Right cardiac atrium (tissue), 5 donors: ENCODE measurements around the gene HK2. TPM values are rescaled to one million over a fixed set of nuclear protein-coding genes. Genes with fewer than 3 reads are reported as not detected.

Experiments used
- ATAC-seq, 2 donors: fragments of 200-7000 bp; cut with Tn5 transposase; one replicate each; pipeline versions ENCODE4 v1.8.0 to v1.9.1; 2020; ENCODE audit warnings: moderate library complexity in 2 of 2, mild to moderate bottlenecking in 1 of 2
- DNase-seq, 3 donors: peaks; one replicate each; pipeline ENCODE4 v3.0.0-alpha.2; 2020
- H3K27ac ChIP-seq: one replicate; pipeline ENCODE4 v1.5.1; 2013; ENCODE audit warnings: mild to moderate bottlenecking, low read length, control low read depth, moderate library complexity
- H3K27me3 ChIP-seq: one replicate; pipeline ENCODE4 v1.6.1; 2013; ENCODE audit not compliant: control insufficient read depth, insufficient read depth
- H3K4me1 ChIP-seq: one replicate; pipeline ENCODE4 v1.6.1; 2013; ENCODE audit warnings: low read length; ENCODE audit not compliant: control insufficient read depth, insufficient read depth
- H3K4me3 ChIP-seq: one replicate; pipeline ENCODE4 v1.5.1; 2013; ENCODE audit warnings: low read length, control low read depth
- H3K9me3 ChIP-seq: one replicate; pipeline ENCODE4 v1.6.1; 2013; ENCODE audit warnings: low read length; ENCODE audit not compliant: control insufficient read depth
- WGBS: extraction: QIAGEN DNeasy Blood & Tissue Kit; methylation state at CpG from one replicate; pipeline ENCODE4 v1.1.7; 2013; 5-methylcytosine and 5-hydroxymethylcytosine counted together
- intact Hi-C, 4 donors: fragments of 100-400 bp; cut with DNase I; formaldehyde crosslinking; loops; one replicate each; pipeline versions ENCODE4 v1.11.0 to v1.14.0; 2022 to 2023
- polyA plus RNA-seq: library from polyadenylated mRNA; stranded (reverse); fragments of 200-250 nt; gene quantifications from one replicate; pipeline ENCODE4 v1.2.3, GENCODE V29; 2013
- total RNA-seq, 4 donors: library from RNA; stranded (reverse); fragmentation: NEBNext Ultra II Directional; extraction: Animal tissue kit (Norgen Biotek cat#: 25700); gene quantifications; one replicate each; pipeline ENCODE4 v1.2.1, GENCODE V29; 2021
- donor health status: healthy with polysubstance abuse.
- donor health status: DM: no; HTN: yes; CAD: no.
- donor health status: DM: no; HTN: no; CAD: no.
- donor health status: DM: no; HTN: yes; CAD: no; lungs with severe emphysema.
- donor health status: DM: yes; HTN: yes; CAD: no.

HK2 gene
- total and polyA plus RNA-seq, 5 donors, result 2.0 to 6.0 (median 2.9) TPM

DNA sequence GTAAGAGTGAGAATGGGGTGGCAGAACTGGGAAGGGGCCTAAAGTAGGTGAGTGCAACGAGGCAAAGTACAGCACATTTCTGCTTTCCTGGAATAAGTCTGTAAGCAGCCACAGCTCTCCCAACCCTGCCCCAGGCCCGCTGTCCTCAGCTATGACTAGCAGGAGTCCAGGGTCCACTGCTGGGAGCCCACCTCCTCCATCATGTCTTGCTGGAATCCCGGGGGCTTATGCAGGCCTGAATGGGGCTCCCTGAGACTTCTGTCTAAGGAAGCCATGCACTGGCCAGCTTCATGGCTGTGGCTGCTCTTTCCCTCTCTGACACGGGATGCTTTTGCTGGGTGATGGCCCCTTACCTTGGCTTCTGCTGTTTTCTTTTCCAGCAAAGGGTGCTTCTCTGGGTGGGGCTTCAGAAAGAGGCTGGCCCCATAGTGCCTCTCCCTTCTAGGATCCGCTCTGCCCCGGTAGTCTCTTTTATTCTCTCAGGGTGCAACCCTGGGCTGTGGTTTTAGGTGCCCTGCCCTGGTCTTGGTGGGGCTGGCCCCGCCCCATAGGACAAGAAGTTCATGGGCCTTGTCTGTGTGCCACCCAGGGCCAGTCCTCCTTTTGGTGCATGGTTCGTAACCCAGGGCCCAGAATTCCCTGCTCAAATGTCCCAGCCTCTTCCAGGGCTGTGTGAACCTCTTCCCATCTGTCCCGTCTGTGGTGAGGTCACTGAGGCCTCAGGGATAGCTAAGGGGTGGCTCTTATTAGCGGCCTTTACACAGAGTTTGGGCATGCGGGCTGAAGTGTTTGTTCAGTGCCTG lies 90.7 kb downstream of the HK2 start:
- Histone ChIP-seq H3K27me3 (no peaks in the 10 kb centered on the region), H3K9me3 (no peaks in the 10 kb centered on the region), H3K4me1 (no peaks in the 10 kb centered on the region), H3K27ac (no peak overlapping the region), H3K4me3 (no peak overlapping the region)
- no peak for DNase-seq
- no peak for ATAC-seq
- intact Hi-C loops, result loop anchor here in 3 of 4 donors (5.0 kb wide), 3 partner anchors 143 to 483 kb away; no protein-coding TSS in a partner anchor
- WGBS, result 92% methylated on average over 11 of the region's 11 CpGs

- H3K27me3 ChIP-seq, result no peaks in the 10 kb centered on the region
- intact Hi-C loops, result no loop called here
- ATAC-seq (no peak), DNase-seq (no peak)
- H3K4me1 ChIP-seq, result no peaks in the 10 kb centered on the region
- WGBS, result 67% methylated on average over 2 of the region's 2 CpGs
- H3K9me3 ChIP-seq, result no peaks in the 10 kb centered on the region
- no peak overlapping the region for H3K4me3 ChIP-seq
- H3K27ac ChIP-seq, result no peak overlapping the region
These were observed 91.4 kb downstream of the HK2 start for GRCh38 chr2:74925361-74925786.

DNA sequence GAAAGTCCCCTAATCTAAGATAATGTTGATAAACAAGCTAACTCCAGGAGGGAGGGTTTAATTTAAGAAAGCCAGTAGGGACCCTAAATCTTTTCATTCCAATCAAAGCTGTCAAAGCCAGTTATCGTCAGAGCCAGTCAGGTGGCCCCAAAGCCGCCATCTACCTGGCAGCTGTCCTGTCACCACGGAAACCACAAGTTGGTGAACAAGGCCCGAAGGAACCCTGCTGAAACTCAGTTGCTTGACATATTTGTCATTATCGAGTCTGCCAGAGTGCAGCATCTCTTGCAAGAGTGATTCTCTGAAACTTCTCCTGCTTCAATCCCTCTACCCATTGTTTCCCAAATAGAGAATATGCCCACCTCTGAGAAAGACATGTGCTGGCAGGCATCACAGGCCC lies 93.7 kb downstream of the HK2 start:
- 84% methylated on average over 5 of the region's 5 CpGs for WGBS
- no peaks in the 10 kb centered on the region for H3K4me1 ChIP-seq

DNA sequence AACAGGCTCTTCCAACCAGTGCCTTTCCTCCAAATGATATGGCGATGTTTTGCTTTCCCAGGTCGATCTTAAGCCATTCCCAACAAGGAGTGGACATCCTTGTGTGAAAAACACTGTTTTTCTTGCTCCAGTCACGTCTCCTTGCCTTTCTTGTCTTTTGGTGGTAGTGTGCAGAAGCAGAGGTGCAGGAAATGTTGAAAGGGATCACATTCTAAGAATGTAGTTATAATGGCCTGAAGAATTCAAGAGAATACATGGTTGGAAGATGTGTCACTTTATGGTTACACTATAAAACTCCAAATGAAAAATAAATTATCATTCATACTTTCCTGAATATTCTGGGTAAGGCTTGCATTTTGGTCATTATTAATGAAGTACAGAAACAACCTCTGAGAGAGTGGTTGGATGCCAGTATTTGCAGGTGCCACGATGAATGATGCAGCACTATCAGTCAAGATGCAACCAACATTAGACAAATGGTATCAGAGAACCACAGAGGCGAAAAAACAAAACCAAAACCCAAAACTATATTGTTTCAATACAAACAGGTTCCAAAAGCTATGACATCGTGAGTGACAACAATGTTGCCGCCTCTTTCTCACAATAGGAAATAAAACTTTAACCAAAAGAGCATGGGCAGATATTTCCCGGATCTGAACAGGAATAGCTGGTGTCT lies 97.0 kb downstream of the HK2 start:
- H3K27ac ChIP-seq, result no peak overlapping the region
- no peaks in the 10 kb centered on the region for H3K27me3 ChIP-seq
- 86% methylated on average over 8 of the region's 8 CpGs for WGBS
- no peak for DNase-seq
- no peak overlapping the region for H3K4me3 ChIP-seq
- H3K9me3 ChIP-seq, result no peaks in the 10 kb centered on the region
- no peak for ATAC-seq
- no peaks in the 10 kb centered on the region for H3K4me1 ChIP-seq
- intact Hi-C loops, result no loop called here

More for the DNA sequence above, 93.7 kb downstream of the HK2 start:
- no peak overlapping the region for H3K27ac ChIP-seq
- ATAC-seq, result no peak
- intact Hi-C loops, result no loop called here
- H3K27me3 ChIP-seq, result no peaks in the 10 kb centered on the region
- no peak overlapping the region for H3K4me3 ChIP-seq
- no peak for DNase-seq
- no peaks in the 10 kb centered on the region for H3K9me3 ChIP-seq

DNA sequence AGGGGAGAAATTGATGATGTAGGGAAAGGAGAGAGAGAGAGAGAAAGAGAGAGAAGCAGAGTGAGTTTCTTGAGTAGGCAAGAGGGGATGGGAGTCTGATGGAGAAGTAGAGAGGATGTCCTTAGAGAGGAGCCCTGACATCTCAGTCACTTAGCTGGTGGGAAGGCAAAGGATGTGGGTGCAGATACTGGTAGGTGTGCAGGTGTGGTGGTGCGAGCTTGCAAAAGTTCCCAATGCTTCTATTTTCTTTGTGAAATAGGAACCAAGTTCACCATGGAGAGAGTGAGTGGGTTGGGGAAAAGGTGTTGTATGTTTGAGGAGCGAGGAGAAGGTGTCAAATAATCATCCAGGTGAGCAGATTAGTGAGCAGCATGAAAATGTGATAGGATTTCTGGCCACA lies 98.0 kb downstream of the HK2 start:
- Histone ChIP-seq H3K27ac (no peak overlapping the region), H3K27me3 (no peaks in the 10 kb centered on the region), H3K4me1 (no peaks in the 10 kb centered on the region), H3K4me3 (no peak overlapping the region), H3K9me3 (no peaks in the 10 kb centered on the region)
- WGBS, result 69% methylated on average over 2 of the region's 2 CpGs
- DNase-seq (no peak), ATAC-seq (no peak)
- intact Hi-C loops, result no loop called here

- no peak for ATAC-seq
- no peak overlapping the region for H3K27ac ChIP-seq
- H3K4me3 ChIP-seq, result no peak overlapping the region
- H3K9me3 ChIP-seq, result no peaks in the 10 kb centered on the region
- H3K4me1 ChIP-seq, result no peaks in the 10 kb centered on the region
- no peak for DNase-seq
- WGBS, result 77% methylated on average over 4 of the region's 4 CpGs
- intact Hi-C loops, result no loop called here
- no peaks in the 10 kb centered on the region for H3K27me3 ChIP-seq
These were observed 102.1 kb downstream of the HK2 start for GRCh38 chr2:74935975-74936391.

DNA sequence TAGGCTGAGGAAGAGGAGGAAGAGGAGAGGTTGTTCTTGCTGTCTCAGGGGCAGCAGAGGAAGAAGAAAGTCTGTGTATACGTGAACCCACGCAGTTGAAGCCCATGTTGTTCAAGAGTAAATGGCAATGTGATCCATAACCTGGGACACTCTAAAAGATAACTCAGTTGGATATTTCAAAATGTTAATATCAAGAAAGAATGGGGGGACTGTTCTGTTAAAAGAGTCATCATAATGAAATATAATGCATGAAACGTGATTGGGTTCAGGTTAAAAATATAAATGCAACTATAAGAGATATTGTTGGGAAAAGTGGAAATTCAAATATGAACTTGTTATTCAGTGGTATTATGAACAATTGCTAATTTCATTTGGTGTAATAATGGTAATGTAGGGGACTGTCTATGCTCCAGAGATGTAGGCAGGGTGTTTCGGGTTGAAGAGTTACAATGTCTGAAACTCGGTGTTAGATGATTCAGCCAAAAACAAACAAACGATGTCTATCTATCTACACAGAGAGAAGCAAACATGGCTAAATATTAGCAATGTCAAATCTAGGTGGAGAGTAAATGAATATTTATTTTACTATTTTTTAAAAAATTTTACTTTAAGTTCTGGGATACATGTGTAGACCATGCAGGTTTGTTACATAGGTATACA lies 103.4 kb downstream of the HK2 start:
- intact Hi-C loops, result no loop called here
- Histone ChIP-seq H3K27me3 (no peaks in the 10 kb centered on the region), H3K27ac (no peak overlapping the region), H3K4me3 (no peak overlapping the region), H3K9me3 (no peaks in the 10 kb centered on the region), H3K4me1 (no peaks in the 10 kb centered on the region)
- no peak for ATAC-seq
- WGBS, result 89% methylated on average over 6 of the region's 6 CpGs
- DNase-seq, result no peak

GRCh38 chr2:74938264-74938663 lies 104.3 kb downstream of the HK2 start:
- Histone ChIP-seq H3K9me3 (no peaks in the 10 kb centered on the region), H3K27ac (no peak overlapping the region), H3K4me1 (no peaks in the 10 kb centered on the region), H3K27me3 (no peaks in the 10 kb centered on the region), H3K4me3 (no peak overlapping the region)
- WGBS, result 88% methylated on average over 4 of the region's 4 CpGs
- ATAC-seq (no peak), DNase-seq (no peak)
- intact Hi-C loops, result no loop called here

DNA sequence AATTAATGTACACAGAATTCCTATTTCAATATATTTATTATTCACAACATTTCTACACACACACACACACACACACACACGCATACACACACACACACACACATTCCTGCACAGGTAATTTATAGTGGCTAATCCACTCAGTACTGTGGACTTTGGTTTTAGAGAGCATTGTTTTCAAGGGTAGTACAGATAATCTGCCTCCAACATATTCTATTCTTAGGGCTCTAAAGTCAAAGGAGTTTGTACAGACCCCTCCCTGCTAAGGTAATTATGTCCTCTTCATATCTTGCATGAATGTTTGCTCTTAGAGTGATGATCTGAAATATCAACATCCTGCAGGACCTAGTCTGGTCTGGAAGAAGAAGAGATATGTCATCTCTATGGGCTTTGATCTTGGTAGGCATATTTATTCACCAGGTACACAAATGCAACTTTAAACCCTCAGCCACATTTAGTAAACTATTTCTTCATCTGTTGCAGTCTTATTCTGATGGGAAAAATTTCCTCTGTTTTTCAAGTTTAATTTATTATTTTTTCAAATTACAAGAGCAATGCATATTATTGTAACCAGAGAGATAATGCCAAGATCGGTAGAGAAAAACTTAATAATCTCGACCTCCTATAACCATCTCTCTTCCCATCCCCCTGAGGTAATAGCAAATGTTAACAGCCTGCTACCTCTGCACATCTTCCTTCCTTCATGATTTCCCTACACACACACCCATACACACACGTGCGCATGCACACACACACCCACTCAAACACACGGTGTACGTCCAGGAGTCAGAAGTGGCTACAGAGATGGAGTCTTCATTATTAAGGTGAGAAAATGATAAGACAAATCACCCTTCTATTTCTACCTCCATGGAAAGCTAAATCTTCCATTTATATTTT lies 106.2 kb downstream of the HK2 start:
- H3K27me3 ChIP-seq, result no peaks in the 10 kb centered on the region
- 85% methylated on average over 7 of the region's 7 CpGs for WGBS
- DNase-seq (no peak), ATAC-seq (no peak)
- H3K4me1 ChIP-seq, result no peaks in the 10 kb centered on the region
- H3K4me3 ChIP-seq, result no peak overlapping the region
- H3K9me3 ChIP-seq, result no peaks in the 10 kb centered on the region
- H3K27ac ChIP-seq, result no peak overlapping the region
- intact Hi-C loops, result no loop called here

- no peak overlapping the region for H3K4me3 ChIP-seq
- intact Hi-C loops, result no loop called here
- DNase-seq (no peak), ATAC-seq (no peak)
- H3K9me3 ChIP-seq, result no peaks in the 10 kb centered on the region
- H3K4me1 ChIP-seq, result no peaks in the 10 kb centered on the region
- H3K27me3 ChIP-seq, result no peaks in the 10 kb centered on the region
- H3K27ac ChIP-seq, result no peak overlapping the region
- WGBS, result 86% methylated on average over 3 of the region's 3 CpGs
These were observed 107.4 kb downstream of the HK2 start for GRCh38 chr2:74941284-74941683.
